Measurements from ENCODE around the gene KCNH6.

The KCNH6 gene

DNA sequence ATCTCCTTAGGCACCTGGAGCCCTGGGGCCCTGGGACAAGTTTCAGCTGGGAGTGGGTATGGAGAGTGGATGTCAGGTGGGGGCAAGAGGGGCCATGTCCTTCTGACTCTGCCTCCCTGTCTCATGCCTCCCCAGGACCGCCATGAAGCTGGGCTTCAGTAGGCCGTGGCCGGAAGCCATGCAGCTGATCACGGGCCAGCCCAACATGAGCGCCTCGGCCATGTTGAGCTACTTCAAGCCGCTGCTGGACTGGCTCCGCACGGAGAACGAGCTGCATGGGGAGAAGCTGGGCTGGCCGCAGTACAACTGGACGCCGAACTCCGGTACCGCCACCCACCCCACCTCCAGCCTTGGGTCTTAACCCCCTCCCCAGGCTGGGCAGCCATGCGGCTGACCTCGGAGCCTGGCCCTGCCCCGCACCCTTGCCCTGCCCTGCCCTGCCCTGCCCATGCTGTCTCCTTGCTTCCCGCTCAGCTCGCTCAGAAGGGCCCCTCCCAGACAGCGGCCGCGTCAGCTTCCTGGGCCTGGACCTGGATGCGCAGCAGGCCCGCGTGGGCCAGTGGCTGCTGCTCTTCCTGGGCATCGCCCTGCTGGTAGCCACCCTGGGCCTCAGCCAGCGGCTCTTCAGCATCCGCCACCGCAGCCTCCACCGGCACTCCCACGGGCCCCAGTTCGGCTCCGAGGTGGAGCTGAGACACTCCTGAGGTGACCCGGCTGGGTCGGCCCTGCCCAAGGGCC is 26.3 kb upstream of the KCNH6 start:
- ATAC-seq (ENCODE audit: insufficient read depth, low read depth): no peak
- Histone ChIP-seq H3K4me2 (ENCODE audit: insufficient read depth, low read length) (no peak overlapping the region), H4K20me1 (ENCODE audit: insufficient read depth, low read length) (no peaks in the 10 kb centered on the region), H3K27ac (ENCODE audit: low read length) (no peak overlapping the region), H3K27me3 (ENCODE audit: insufficient read depth, low read length, poor library complexity) (peaks cover 5% of the 10 kb centered on the region), H3K36me3 (ENCODE audit: insufficient read depth, low read length) (no peaks in the 10 kb centered on the region), H3K9ac (ENCODE audit: low read depth, low read length) (no peak overlapping the region), H3K4me1 (ENCODE audit: insufficient read depth, low read length) (no peaks in the 10 kb centered on the region), H3K9me3 (ENCODE audit: insufficient read depth, low read length, severe bottlenecking) (no peaks in the 10 kb centered on the region), H2AFZ (ENCODE audit: low read depth, low read length) (no peak overlapping the region), H3K79me2 (ENCODE audit: insufficient read depth, low read length) (no peaks in the 10 kb centered on the region), H3K4me3 (ENCODE audit: low read depth in 1 of 2, low read length in 2 of 2) (no peak overlapping the region)
- TF ChIP-seq EZH2 (IDR thresholded peaks at IDR 0.05; ENCODE audit: borderline replicate concordance, low read depth, low read length, severe bottlenecking): no peak
- TF ChIP-seq, protein P1, sequence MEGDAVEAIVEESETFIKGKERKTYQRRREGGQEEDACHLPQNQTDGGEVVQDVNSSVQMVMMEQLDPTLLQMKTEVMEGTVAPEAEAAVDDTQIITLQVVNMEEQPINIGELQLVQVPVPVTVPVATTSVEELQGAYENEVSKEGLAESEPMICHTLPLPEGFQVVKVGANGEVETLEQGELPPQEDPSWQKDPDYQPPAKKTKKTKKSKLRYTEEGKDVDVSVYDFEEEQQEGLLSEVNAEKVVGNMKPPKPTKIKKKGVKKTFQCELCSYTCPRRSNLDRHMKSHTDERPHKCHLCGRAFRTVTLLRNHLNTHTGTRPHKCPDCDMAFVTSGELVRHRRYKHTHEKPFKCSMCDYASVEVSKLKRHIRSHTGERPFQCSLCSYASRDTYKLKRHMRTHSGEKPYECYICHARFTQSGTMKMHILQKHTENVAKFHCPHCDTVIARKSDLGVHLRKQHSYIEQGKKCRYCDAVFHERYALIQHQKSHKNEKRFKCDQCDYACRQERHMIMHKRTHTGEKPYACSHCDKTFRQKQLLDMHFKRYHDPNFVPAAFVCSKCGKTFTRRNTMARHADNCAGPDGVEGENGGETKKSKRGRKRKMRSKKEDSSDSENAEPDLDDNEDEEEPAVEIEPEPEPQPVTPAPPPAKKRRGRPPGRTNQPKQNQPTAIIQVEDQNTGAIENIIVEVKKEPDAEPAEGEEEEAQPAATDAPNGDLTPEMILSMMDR (IDR thresholded peaks at IDR 0.05; ENCODE audit: borderline replicate concordance, extremely low read depth, low read length, poor library complexity, severe bottlenecking): no peak
- DNase-seq: no peak

DNA sequence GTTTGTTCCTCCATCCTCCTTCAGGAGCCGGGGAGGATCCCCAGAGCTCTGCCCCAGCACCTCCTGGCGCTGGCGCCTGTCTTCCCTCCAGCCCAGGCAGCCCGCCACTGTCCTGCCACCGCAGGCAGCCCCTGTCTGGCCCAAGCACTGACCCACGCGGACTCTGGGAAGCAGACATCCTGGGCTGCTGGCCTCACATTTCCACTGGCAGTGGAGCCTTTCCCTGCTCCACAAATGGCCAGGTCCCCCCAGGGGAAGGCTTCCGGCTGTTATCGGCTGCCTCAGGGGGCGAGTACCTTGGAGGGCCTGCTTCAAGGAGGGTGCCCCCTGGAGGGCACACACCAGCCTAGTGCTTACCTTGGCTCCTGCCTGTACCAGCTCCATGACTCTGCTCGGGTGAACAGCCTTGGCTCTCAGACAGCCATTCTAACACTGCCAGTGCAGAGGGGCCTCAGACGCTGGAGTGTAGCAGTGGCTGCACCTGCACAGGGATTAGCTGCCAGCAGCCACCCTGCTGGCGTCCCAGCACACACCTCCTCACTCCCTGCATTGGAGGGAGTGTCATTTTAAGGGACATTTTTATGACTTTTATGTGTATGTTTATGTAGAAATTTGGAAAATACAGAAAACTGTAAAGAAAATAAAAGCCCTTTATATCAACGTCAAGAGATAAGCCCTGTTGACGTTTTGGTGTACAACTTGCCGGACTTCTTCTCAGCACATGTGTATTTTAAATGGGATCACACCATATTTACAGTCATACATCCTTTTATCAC is 25.3 kb upstream of the KCNH6 start:
- no peaks in the 10 kb centered on the region for H3K4me1 ChIP-seq (ENCODE audit: insufficient read depth, low read length)
- no peaks in the 10 kb centered on the region for H3K9me3 ChIP-seq (ENCODE audit: insufficient read depth, low read length, severe bottlenecking)
- H3K36me3 ChIP-seq (ENCODE audit: insufficient read depth, low read length): no peaks in the 10 kb centered on the region
- no peak overlapping the region for H2AFZ ChIP-seq (ENCODE audit: low read depth, low read length)
- ATAC-seq (ENCODE audit: insufficient read depth, low read depth) (peak; percentile 73; the same call in 2 of the 3 replicates), DNase-seq (peak; percentile 38)
- no peak overlapping the region for H3K4me3 ChIP-seq (ENCODE audit: low read depth in 1 of 2, low read length in 2 of 2)
- H3K4me2 ChIP-seq (ENCODE audit: insufficient read depth, low read length): no peak overlapping the region
- no peak overlapping the region for H3K27ac ChIP-seq (ENCODE audit: low read length)
- H3K79me2 ChIP-seq (ENCODE audit: insufficient read depth, low read length): no peaks in the 10 kb centered on the region
- peaks cover 2% of the 10 kb centered on the region for H3K27me3 ChIP-seq (ENCODE audit: insufficient read depth, low read length, poor library complexity)
- no peak for TF ChIP-seq EZH2 (IDR thresholded peaks at IDR 0.05; ENCODE audit: borderline replicate concordance, low read depth, low read length, severe bottlenecking)
- TF ChIP-seq, protein P1 (IDR thresholded peaks at IDR 0.05; ENCODE audit: borderline replicate concordance, extremely low read depth, low read length, poor library complexity, severe bottlenecking): peak; percentile 43
- no peaks in the 10 kb centered on the region for H4K20me1 ChIP-seq (ENCODE audit: insufficient read depth, low read length)
- no peak overlapping the region for H3K9ac ChIP-seq (ENCODE audit: low read depth, low read length)

DNA sequence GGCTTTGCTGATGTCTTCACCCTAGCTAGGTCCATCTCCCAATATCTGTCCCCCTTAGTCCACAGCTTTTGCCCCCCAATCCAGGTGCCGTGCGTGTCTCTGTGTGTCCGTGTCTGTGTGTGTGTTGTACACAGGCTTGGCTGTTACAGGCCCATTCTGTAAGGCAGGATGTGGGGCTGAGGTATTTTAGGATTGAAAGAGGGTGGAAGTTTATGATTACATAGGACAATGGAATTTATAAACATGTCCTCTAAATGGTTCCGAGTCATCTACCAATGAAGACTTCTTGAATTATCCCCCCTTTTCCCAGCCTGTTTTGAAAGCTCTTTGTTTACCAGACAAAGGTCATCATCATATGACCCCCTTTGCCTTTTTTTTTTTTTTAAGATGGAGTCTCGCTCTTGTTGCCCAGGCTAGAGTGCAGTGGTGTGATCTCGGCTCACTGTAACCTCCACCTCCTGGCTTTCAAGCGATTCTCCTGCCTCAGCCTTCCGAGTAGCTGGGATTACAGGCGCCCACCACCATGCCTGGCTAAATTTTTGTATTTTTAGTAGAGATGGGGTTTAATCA is 24.4 kb upstream of the KCNH6 start:
- H3K27ac ChIP-seq (ENCODE audit: low read length): no peak overlapping the region
- no peak for DNase-seq
- H3K4me2 ChIP-seq (ENCODE audit: insufficient read depth, low read length): no peak overlapping the region
- H3K4me1 ChIP-seq (ENCODE audit: insufficient read depth, low read length): no peaks in the 10 kb centered on the region
- H3K36me3 ChIP-seq (ENCODE audit: insufficient read depth, low read length): no peaks in the 10 kb centered on the region
- H3K27me3 ChIP-seq (ENCODE audit: insufficient read depth, low read length, poor library complexity): no peaks in the 10 kb centered on the region
- H4K20me1 ChIP-seq (ENCODE audit: insufficient read depth, low read length): no peaks in the 10 kb centered on the region
- no peak for ATAC-seq (ENCODE audit: insufficient read depth, low read depth)
- H2AFZ ChIP-seq (ENCODE audit: low read depth, low read length): no peak overlapping the region
- TF ChIP-seq, protein P1 (IDR thresholded peaks at IDR 0.05; ENCODE audit: borderline replicate concordance, extremely low read depth, low read length, poor library complexity, severe bottlenecking): no peak
- no peak for TF ChIP-seq EZH2 (IDR thresholded peaks at IDR 0.05; ENCODE audit: borderline replicate concordance, low read depth, low read length, severe bottlenecking)
- no peak overlapping the region for H3K4me3 ChIP-seq (ENCODE audit: low read depth in 1 of 2, low read length in 2 of 2)
- H3K79me2 ChIP-seq (ENCODE audit: insufficient read depth, low read length): no peaks in the 10 kb centered on the region
- H3K9ac ChIP-seq (ENCODE audit: low read depth, low read length): no peak overlapping the region
- no peaks in the 10 kb centered on the region for H3K9me3 ChIP-seq (ENCODE audit: insufficient read depth, low read length, severe bottlenecking)

Data from DND-41 (cell line).